ENCODE results near the gene EPSTI1.

The EPSTI1 gene

DNA sequence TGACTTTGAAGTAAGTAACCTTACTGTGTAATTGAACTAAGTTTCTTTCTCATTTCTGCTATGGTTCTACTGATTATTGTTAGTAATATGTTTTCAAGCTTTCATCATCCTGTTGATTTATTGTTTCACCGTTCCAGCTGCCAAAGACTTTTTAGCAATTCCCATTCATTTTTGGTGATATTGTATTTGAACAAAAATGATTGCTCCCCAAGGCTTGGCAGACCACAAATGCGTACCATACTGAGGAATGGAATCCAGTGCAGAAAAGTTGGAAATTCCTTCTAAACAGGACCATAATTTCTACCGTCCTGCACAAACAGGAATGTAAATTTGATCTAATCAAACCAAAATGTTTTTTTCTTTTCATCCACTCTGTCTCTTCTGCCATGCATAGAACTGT is 10.7 kb downstream of the EPSTI1 start:
- peak; percentile 94 for ATAC-seq
- TF ChIP-seq GLIS3 (CRISPR knock-in tag; IDR thresholded peaks at IDR 0.05) (no peak), SNAI2 (CRISPR knock-in tag; IDR thresholded peaks at IDR 0.05) (no peak), BACH2 (CRISPR knock-in tag; IDR thresholded peaks at IDR 0.05; ENCODE audit: borderline replicate concordance) (no peak), ZNF565 (CRISPR knock-in tag; conservative IDR thresholded peaks at IDR 0.05; ENCODE audit: low read depth) (no peak), PPARA (CRISPR knock-in tag; IDR thresholded peaks at IDR 0.05; ENCODE audit: borderline replicate concordance) (no peak), RARB (CRISPR knock-in tag; IDR thresholded peaks at IDR 0.05) (no peak), ZNF70 (CRISPR knock-in tag; IDR thresholded peaks at IDR 0.05) (no peak), TSHZ2 (CRISPR knock-in tag; IDR thresholded peaks at IDR 0.05) (no peak; the same call in 1 of the 2 replicates), CSDC2 (CRISPR knock-in tag; IDR thresholded peaks at IDR 0.05) (0 out of 2 replicates have a peak, but pooled peaks have one; percentile 49), ISL1 (CRISPR knock-in tag; IDR thresholded peaks at IDR 0.05) (peak; percentile 90), ESRRG (CRISPR knock-in tag; IDR thresholded peaks at IDR 0.05) (no peak), OSR1 (CRISPR knock-in tag; IDR thresholded peaks at IDR 0.05) (no peak), ZFP30 (CRISPR knock-in tag; IDR thresholded peaks at IDR 0.05) (no peak), CSRNP3 (CRISPR knock-in tag; IDR thresholded peaks at IDR 0.05) (no peak), ARNTL (CRISPR knock-in tag; IDR thresholded peaks at IDR 0.05; ENCODE audit: borderline replicate concordance, low read depth) (no peak), ZNF8 (CRISPR knock-in tag; IDR thresholded peaks at IDR 0.05) (no peak), CREB5 (CRISPR knock-in tag; IDR thresholded peaks at IDR 0.05; ENCODE audit: low read depth) (no peak), TOX (CRISPR knock-in tag; IDR thresholded peaks at IDR 0.05; ENCODE audit: borderline replicate concordance) (peak; percentile 27; the same call in 1 of the 2 replicates), TCF4 (CRISPR knock-in tag; IDR thresholded peaks at IDR 0.05; ENCODE audit: borderline replicate concordance) (no peak), ZFP3 (CRISPR knock-in tag; IDR thresholded peaks at IDR 0.05) (no peak), ZC3H10 (CRISPR knock-in tag; IDR thresholded peaks at IDR 0.05) (peak; percentile 19; the same call in 1 of the 2 replicates)
- TF ChIP-seq, protein P1, sequence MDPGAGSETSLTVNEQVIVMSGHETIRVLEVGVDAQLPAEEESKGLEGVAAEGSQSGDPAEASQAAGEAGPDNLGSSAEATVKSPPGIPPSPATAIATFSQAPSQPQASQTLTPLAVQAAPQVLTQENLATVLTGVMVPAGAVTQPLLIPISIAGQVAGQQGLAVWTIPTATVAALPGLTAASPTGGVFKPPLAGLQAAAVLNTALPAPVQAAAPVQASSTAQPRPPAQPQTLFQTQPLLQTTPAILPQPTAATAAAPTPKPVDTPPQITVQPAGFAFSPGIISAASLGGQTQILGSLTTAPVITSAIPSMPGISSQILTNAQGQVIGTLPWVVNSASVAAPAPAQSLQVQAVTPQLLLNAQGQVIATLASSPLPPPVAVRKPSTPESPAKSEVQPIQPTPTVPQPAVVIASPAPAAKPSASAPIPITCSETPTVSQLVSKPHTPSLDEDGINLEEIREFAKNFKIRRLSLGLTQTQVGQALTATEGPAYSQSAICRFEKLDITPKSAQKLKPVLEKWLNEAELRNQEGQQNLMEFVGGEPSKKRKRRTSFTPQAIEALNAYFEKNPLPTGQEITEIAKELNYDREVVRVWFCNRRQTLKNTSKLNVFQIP (CRISPR knock-in tag; IDR thresholded peaks at IDR 0.05; ENCODE audit: borderline replicate concordance, low read depth) = no peak
- TF ChIP-seq, protein P2, sequence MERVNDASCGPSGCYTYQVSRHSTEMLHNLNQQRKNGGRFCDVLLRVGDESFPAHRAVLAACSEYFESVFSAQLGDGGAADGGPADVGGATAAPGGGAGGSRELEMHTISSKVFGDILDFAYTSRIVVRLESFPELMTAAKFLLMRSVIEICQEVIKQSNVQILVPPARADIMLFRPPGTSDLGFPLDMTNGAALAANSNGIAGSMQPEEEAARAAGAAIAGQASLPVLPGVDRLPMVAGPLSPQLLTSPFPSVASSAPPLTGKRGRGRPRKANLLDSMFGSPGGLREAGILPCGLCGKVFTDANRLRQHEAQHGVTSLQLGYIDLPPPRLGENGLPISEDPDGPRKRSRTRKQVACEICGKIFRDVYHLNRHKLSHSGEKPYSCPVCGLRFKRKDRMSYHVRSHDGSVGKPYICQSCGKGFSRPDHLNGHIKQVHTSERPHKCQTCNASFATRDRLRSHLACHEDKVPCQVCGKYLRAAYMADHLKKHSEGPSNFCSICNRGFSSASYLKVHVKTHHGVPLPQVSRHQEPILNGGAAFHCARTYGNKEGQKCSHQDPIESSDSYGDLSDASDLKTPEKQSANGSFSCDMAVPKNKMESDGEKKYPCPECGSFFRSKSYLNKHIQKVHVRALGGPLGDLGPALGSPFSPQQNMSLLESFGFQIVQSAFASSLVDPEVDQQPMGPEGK (CRISPR knock-in tag; IDR thresholded peaks at IDR 0.05; ENCODE audit: borderline replicate concordance) = peak; percentile 56; the same call in 1 of the 2 replicates

- no peak for ATAC-seq
- TF ChIP-seq CREB5 (CRISPR knock-in tag; IDR thresholded peaks at IDR 0.05; ENCODE audit: low read depth) (no peak), CSRNP3 (CRISPR knock-in tag; IDR thresholded peaks at IDR 0.05) (no peak), ESRRG (CRISPR knock-in tag; IDR thresholded peaks at IDR 0.05) (no peak), PPARA (CRISPR knock-in tag; IDR thresholded peaks at IDR 0.05; ENCODE audit: borderline replicate concordance) (no peak), BACH2 (CRISPR knock-in tag; IDR thresholded peaks at IDR 0.05; ENCODE audit: borderline replicate concordance) (no peak), RARB (CRISPR knock-in tag; IDR thresholded peaks at IDR 0.05) (no peak), ISL1 (CRISPR knock-in tag; IDR thresholded peaks at IDR 0.05) (no peak), ZFP3 (CRISPR knock-in tag; IDR thresholded peaks at IDR 0.05) (no peak), SNAI2 (CRISPR knock-in tag; IDR thresholded peaks at IDR 0.05) (no peak), ZFP30 (CRISPR knock-in tag; IDR thresholded peaks at IDR 0.05) (no peak), TCF4 (CRISPR knock-in tag; IDR thresholded peaks at IDR 0.05; ENCODE audit: borderline replicate concordance) (no peak)
Measured at GRCh38 chr13:42977219-42977659, 14.8 kb downstream of the EPSTI1 start.

All from SK-N-SH treated with all-trans-retinoic acid at 6 μM for 48 hours (cell line).